Osteoblast (primary cell): ENCODE measurements around the gene RHOH. TPM values are rescaled to one million over a fixed set of nuclear protein-coding genes. Genes with fewer than 3 reads are reported as not detected.

Source experiments
- DNase-seq: peaks from one replicate; pipeline ENCODE4 v3.0.0; 2011; ENCODE audit warnings: low spot score, mixed read lengths; ENCODE audit not compliant: insufficient read length; ENCODE audit errors: missing footprints
- H2AFZ ChIP-seq: 2 replicates; pipeline ENCODE4 v1.6.0; 2011; ENCODE audit warnings: mild to moderate bottlenecking, low read length
- H3K27ac ChIP-seq: 2 replicates; pipeline ENCODE4 v1.5.1; 2011; ENCODE audit warnings: mild to moderate bottlenecking, low read depth, low read length, moderate library complexity
- H3K27me3 ChIP-seq: 2 replicates; pipeline ENCODE4 v1.6.0; 2012; ENCODE audit warnings: mild to moderate bottlenecking, control low read depth, inconsistent platforms, low read length, moderate library complexity; ENCODE audit not compliant: insufficient read depth
- H3K36me3 ChIP-seq: 2 replicates; pipeline ENCODE4 v1.5.1; 2011; ENCODE audit warnings: mild to moderate bottlenecking, low read length, control low read depth, moderate library complexity; ENCODE audit not compliant: insufficient read depth
- H3K4me1 ChIP-seq: 2 replicates; pipeline ENCODE4 v1.5.1; 2011; ENCODE audit warnings: mild to moderate bottlenecking, low read length, control low read depth, moderate library complexity; ENCODE audit not compliant: insufficient read depth
- H3K4me2 ChIP-seq: 2 replicates; pipeline ENCODE4 v1.6.0; 2011; ENCODE audit warnings: mild to moderate bottlenecking, low read length; ENCODE audit not compliant: insufficient read depth
- H3K4me3 ChIP-seq: fragments of 200-600 bp; sonication (generic); 3 replicates; pipeline ENCODE4 v1.5.1; 2012; ENCODE audit warnings: mild to moderate bottlenecking, low read length, inconsistent platforms; ENCODE audit not compliant: insufficient read depth
- H3K79me2 ChIP-seq: 2 replicates; pipeline ENCODE4 v1.6.0; 2012; ENCODE audit warnings: mild to moderate bottlenecking, low read length, control low read depth, inconsistent platforms; ENCODE audit not compliant: insufficient read depth
- H3K9me3 ChIP-seq: 2 replicates; pipeline ENCODE4 v1.5.1; 2011; ENCODE audit warnings: low read depth, low read length, control low read depth
- H4K20me1 ChIP-seq: 2 replicates; pipeline ENCODE4 v1.6.0; 2012; ENCODE audit warnings: mild to moderate bottlenecking, low read length, control low read depth; ENCODE audit not compliant: insufficient read depth
- CTCF ChIP-seq: IDR thresholded peaks from 2 replicates; pipeline ENCODE4 v1.5.1; 2011; ENCODE audit warnings: mild to moderate bottlenecking, low read depth, low read length, moderate library complexity; ENCODE audit errors: extremely low read depth
- total RNA-seq: library from RNA; depleted of rRNA; stranded (reverse); fragments of >200 nt; gene quantifications from 2 replicates; pipeline ENCODE4 v1.2.3, GENCODE V29; 2012

Gene RHOH
- total RNA-seq, 1 donor, result not detected

- H4K20me1 ChIP-seq, result no peaks in the 10 kb centered on the region
- no peak overlapping the region for H2AFZ ChIP-seq
- H3K9me3 ChIP-seq, result no peaks in the 10 kb centered on the region
- TF ChIP-seq CTCF, result no peak
- DNase-seq, result no peak
- no peaks in the 10 kb centered on the region for H3K36me3 ChIP-seq
- H3K79me2 ChIP-seq, result no peaks in the 10 kb centered on the region
- no peak overlapping the region for H3K27ac ChIP-seq
- H3K4me3 ChIP-seq, result no peak overlapping the region
- H3K27me3 ChIP-seq, result no peaks in the 10 kb centered on the region
- H3K4me2 ChIP-seq, result no peak overlapping the region
- no peaks in the 10 kb centered on the region for H3K4me1 ChIP-seq
These were observed 66.0 kb downstream of the RHOH start for GRCh38 chr4:40262861-40263260.

- Histone ChIP-seq H4K20me1 (no peaks in the 10 kb centered on the region), H3K27ac (no peak overlapping the region)
These were observed 67.7 kb downstream of the RHOH start for GRCh38 chr4:40264497-40264896.

GRCh38 chr4:40264995-40265909 lies 68.4 kb downstream of the RHOH start:
- Histone ChIP-seq H3K9me3 (no peaks in the 10 kb centered on the region), H3K27me3 (no peaks in the 10 kb centered on the region), H2AFZ (no peak overlapping the region), H3K36me3 (no peaks in the 10 kb centered on the region), H3K4me2 (no peak overlapping the region), H4K20me1 (no peaks in the 10 kb centered on the region), H3K79me2 (no peaks in the 10 kb centered on the region), H3K4me3 (no peak overlapping the region), H3K27ac (no peak overlapping the region), H3K4me1 (no peaks in the 10 kb centered on the region)
- TF ChIP-seq CTCF, result no peak
- no peak for DNase-seq

More at GRCh38 chr4:40264497-40264896, 67.7 kb downstream of the RHOH start:
- H3K79me2 ChIP-seq, result no peaks in the 10 kb centered on the region
- H3K4me1 ChIP-seq, result no peaks in the 10 kb centered on the region
- H2AFZ ChIP-seq, result no peak overlapping the region
- TF ChIP-seq CTCF, result no peak
- no peak for DNase-seq
- no peaks in the 10 kb centered on the region for H3K27me3 ChIP-seq
- H3K4me2 ChIP-seq, result no peak overlapping the region
- no peaks in the 10 kb centered on the region for H3K9me3 ChIP-seq
- H3K36me3 ChIP-seq, result no peaks in the 10 kb centered on the region
- no peak overlapping the region for H3K4me3 ChIP-seq

GRCh38 chr4:40265910-40266274 lies 69.1 kb downstream of the RHOH start:
- no peak for TF ChIP-seq CTCF
- Histone ChIP-seq H4K20me1 (no peaks in the 10 kb centered on the region), H3K4me1 (no peaks in the 10 kb centered on the region), H2AFZ (no peak overlapping the region), H3K9me3 (no peaks in the 10 kb centered on the region), H3K4me3 (no peak overlapping the region), H3K79me2 (no peaks in the 10 kb centered on the region), H3K27me3 (no peaks in the 10 kb centered on the region), H3K27ac (no peak overlapping the region), H3K36me3 (no peaks in the 10 kb centered on the region), H3K4me2 (no peak overlapping the region)
- DNase-seq, result no peak
